Smooth muscle cell (in vitro differentiated cells): ENCODE measurements around the gene VSTM2B. TPM values are rescaled to one million over a fixed set of nuclear protein-coding genes. Genes with fewer than 3 reads are reported as not detected.

Source experiments
- DNase-seq: peaks from one replicate; lab custom pipeline; 2025; ENCODE audit not compliant: unreplicated experiment; lab: John Stamatoyannopoulos, UW
- H2AFZ ChIP-seq: fragments of 200-600 bp; sonication (generic); 2 replicates; pipeline ENCODE4 v1.6.0; 2016; ENCODE audit warnings: antibody characterized with exemption, low read depth, mild to moderate bottlenecking
- H3F3A ChIP-seq: fragments of 200-600 bp; sonication (generic); 2 replicates; pipeline ENCODE4 v1.6.0; 2017; ENCODE audit warnings: antibody characterized with exemption, low read depth
- H3K27ac ChIP-seq: fragments of 200-600 bp; sonication (generic); 2 replicates; pipeline ENCODE4 v1.5.1; 2016; ENCODE audit warnings: low read depth, mild to moderate bottlenecking
- H3K27me3 ChIP-seq: fragments of 200-600 bp; sonication (generic); 2 replicates; pipeline ENCODE4 v1.6.1; 2016; ENCODE audit warnings: low read depth, mild to moderate bottlenecking
- H3K36me3 ChIP-seq: fragments of 200-600 bp; sonication (generic); 2 replicates; pipeline ENCODE4 v1.5.1; 2016; ENCODE audit warnings: low read depth
- H3K4me1 ChIP-seq: fragments of 200-600 bp; sonication (generic); 2 replicates; pipeline ENCODE4 v1.5.1; 2016; ENCODE audit warnings: low read depth
- H3K4me2 ChIP-seq: fragments of 200-600 bp; sonication (generic); 2 replicates; pipeline ENCODE4 v1.6.0; 2016; ENCODE audit warnings: mild to moderate bottlenecking
- H3K4me3 ChIP-seq: fragments of 200-600 bp; sonication (generic); 2 replicates; pipeline ENCODE4 v1.5.1; 2016; ENCODE audit warnings: mild to moderate bottlenecking
- H3K79me2 ChIP-seq: fragments of 200-600 bp; sonication (generic); 2 replicates; pipeline ENCODE4 v1.6.0; 2016; ENCODE audit warnings: low read depth, mild to moderate bottlenecking
- H3K9ac ChIP-seq: fragments of 200-600 bp; sonication (generic); 2 replicates; pipeline ENCODE4 v1.6.0; 2016; ENCODE audit warnings: low read depth
- H3K9me3 ChIP-seq: fragments of 200-600 bp; sonication (generic); replicated peaks from 2 replicates; pipeline ENCODE4 v1.5.1; 2016; ENCODE audit warnings: low read depth
- H4K20me1 ChIP-seq: fragments of 200-600 bp; sonication (generic); 2 replicates; pipeline ENCODE4 v1.6.0; 2016; ENCODE audit warnings: low read depth
- WGBS: methylation state at CpG from one replicate; pipeline ENCODE4 v1.1.7; 2016; ENCODE audit warnings: low lambda C conversion rate; 5-methylcytosine and 5-hydroxymethylcytosine counted together
- polyA plus RNA-seq: library from polyadenylated mRNA; unstranded; fragments of >200 nt; fragmentation: Nextera tagmentation; extraction: Ambion mirVana; gene quantifications from 2 replicates; pipeline ENCODE4 v1.2.1, GENCODE V29; 2016
- total RNA-seq: library from RNA; depleted of rRNA; stranded (reverse); fragments of >200 nt; gene quantifications from 2 replicates; pipeline ENCODE4 v1.2.3, GENCODE V29; 2014
- TF ChIP-seq, protein P1 (sequence below): fragments of 200-600 bp; sonication (generic); IDR thresholded peaks from 2 replicates; pipeline ENCODE4 v1.5.1; 2017; ENCODE audit warnings: borderline replicate concordance, mild to moderate bottlenecking, antibody characterized with exemption; ENCODE audit not compliant: insufficient read depth, poor library complexity, severe bottlenecking

Gene VSTM2B
- total and polyA plus RNA-seq, 2 experiments from 2014 or later: not detected

GRCh38 chr19:29579308-29579910 is 53.6 kb downstream of the VSTM2B start:
- Histone ChIP-seq H3K79me2 (no peaks in the 10 kb centered on the region), H2AFZ (no peak overlapping the region), H3K36me3 (no peaks in the 10 kb centered on the region), H3K27me3 (peaks cover under 1% of the 10 kb centered on the region), H3K4me3 (no peak overlapping the region), H3F3A (peaks cover 3% of the 10 kb centered on the region), H3K4me2 (no peak overlapping the region), H3K4me1 (peaks cover 3% of the 10 kb centered on the region), H3K9me3 (no peaks in the 10 kb centered on the region), H4K20me1 (no peaks in the 10 kb centered on the region), H3K9ac (no peak overlapping the region), H3K27ac (no peak overlapping the region)
- TF ChIP-seq, protein P1, sequence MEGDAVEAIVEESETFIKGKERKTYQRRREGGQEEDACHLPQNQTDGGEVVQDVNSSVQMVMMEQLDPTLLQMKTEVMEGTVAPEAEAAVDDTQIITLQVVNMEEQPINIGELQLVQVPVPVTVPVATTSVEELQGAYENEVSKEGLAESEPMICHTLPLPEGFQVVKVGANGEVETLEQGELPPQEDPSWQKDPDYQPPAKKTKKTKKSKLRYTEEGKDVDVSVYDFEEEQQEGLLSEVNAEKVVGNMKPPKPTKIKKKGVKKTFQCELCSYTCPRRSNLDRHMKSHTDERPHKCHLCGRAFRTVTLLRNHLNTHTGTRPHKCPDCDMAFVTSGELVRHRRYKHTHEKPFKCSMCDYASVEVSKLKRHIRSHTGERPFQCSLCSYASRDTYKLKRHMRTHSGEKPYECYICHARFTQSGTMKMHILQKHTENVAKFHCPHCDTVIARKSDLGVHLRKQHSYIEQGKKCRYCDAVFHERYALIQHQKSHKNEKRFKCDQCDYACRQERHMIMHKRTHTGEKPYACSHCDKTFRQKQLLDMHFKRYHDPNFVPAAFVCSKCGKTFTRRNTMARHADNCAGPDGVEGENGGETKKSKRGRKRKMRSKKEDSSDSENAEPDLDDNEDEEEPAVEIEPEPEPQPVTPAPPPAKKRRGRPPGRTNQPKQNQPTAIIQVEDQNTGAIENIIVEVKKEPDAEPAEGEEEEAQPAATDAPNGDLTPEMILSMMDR: no peak
- no peak for DNase-seq
- 73% methylated on average over 6 of the region's 6 CpGs for WGBS

- Histone ChIP-seq H3K79me2 (no peaks in the 10 kb centered on the region), H3K27me3 (no peaks in the 10 kb centered on the region), H2AFZ (no peak overlapping the region), H3K4me2 (no peak overlapping the region), H3K36me3 (no peaks in the 10 kb centered on the region), H3K9ac (no peak overlapping the region), H3K4me3 (no peak overlapping the region), H3K27ac (no peak overlapping the region), H4K20me1 (no peaks in the 10 kb centered on the region), H3K9me3 (no peaks in the 10 kb centered on the region), H3F3A (peaks cover 4% of the 10 kb centered on the region), H3K4me1 (no peaks in the 10 kb centered on the region)
- DNase-seq: no peak
- TF ChIP-seq, protein P1: no peak
- 0% methylated on average over 1 of the region's 1 CpG for WGBS
These were observed 55.6 kb downstream of the VSTM2B start for GRCh38 chr19:29581398-29581797.

DNA sequence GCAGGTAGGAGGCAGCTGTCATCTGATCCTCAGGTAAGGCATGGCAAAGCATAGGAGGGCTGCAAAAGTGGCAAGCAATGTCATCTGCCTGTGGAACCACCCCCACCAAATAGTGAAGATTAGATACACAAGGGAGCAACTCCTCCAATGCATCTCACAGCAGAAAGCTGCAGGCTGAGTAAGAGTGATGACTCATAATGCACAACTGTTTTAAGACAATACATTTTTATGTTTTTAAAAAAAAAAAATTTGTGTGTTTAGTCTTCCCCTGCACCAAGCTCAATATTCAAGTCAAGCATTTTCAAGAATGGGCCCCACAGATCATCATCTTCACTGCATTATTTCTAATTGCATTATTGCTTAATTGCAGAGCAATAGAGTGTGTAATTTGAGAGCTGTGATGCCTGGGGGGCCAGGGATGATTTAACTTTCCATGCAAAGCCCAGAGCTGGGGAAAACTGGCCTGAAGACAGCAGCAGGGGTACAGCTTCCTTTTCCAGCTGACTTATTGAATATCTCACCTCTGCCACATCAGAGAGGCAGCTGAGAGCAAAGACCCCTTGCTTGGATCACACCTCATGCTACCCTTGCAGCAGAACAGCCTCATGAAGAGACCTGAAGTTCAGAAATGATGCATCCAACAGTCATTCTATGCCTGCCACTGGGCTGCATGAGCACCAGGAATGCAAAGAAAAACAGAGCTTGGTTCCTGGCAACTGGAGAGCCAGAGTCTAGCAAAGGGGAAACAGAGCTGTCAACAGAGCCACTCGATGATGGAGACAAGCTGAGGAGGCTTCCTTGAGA is 57.6 kb downstream of the VSTM2B start:
- TF ChIP-seq, protein P1: no peak
- 24% methylated on average over 1 of the region's 1 CpG for WGBS
- Histone ChIP-seq H4K20me1 (no peaks in the 10 kb centered on the region), H3K4me2 (peak overlapping the region; percentile 7), H3K27me3 (no peaks in the 10 kb centered on the region), H3K79me2 (no peaks in the 10 kb centered on the region), H3K4me3 (no peak overlapping the region), H3F3A (peaks cover 13% of the 10 kb centered on the region), H3K9me3 (no peaks in the 10 kb centered on the region), H3K9ac (no peak overlapping the region), H3K4me1 (peaks cover 8% of the 10 kb centered on the region), H2AFZ (no peak overlapping the region), H3K27ac (peak overlapping the region; percentile 50), H3K36me3 (no peaks in the 10 kb centered on the region)
- no peak for DNase-seq
